ENCODE data around the gene CXCL11.

DNA sequence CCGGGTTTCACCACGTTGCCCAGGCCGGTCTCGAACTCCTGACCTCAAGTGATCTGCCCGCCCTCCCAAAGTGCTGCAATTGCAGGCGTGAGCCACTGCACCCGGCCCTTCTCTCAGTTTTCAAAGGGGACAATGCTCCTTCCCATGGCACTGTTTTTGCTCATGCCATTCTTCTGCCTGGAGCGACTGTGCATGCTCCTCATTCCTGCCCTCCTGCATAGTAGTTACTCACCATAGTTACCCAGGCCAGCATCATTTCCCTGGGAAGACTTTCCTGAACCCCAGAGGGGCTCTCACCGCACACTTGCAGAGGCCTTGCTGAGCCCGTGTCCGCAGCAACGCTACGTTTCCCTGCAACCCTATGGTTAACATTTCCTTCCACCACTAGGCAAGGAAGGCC is 25.3 kb downstream of the CXCL11 start:
- TF ChIP-seq, protein P1, sequence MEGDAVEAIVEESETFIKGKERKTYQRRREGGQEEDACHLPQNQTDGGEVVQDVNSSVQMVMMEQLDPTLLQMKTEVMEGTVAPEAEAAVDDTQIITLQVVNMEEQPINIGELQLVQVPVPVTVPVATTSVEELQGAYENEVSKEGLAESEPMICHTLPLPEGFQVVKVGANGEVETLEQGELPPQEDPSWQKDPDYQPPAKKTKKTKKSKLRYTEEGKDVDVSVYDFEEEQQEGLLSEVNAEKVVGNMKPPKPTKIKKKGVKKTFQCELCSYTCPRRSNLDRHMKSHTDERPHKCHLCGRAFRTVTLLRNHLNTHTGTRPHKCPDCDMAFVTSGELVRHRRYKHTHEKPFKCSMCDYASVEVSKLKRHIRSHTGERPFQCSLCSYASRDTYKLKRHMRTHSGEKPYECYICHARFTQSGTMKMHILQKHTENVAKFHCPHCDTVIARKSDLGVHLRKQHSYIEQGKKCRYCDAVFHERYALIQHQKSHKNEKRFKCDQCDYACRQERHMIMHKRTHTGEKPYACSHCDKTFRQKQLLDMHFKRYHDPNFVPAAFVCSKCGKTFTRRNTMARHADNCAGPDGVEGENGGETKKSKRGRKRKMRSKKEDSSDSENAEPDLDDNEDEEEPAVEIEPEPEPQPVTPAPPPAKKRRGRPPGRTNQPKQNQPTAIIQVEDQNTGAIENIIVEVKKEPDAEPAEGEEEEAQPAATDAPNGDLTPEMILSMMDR (IDR thresholded peaks at IDR 0.05), result no peak
- TF ChIP-seq EP300 (IDR thresholded peaks at IDR 0.05), result no peak
- no peak for TF ChIP-seq POLR2A (IDR thresholded peaks at IDR 0.05)
